Mesodermal cell (in vitro differentiated cells): Measurements from ENCODE around the gene MST1R. TPM values are rescaled to one million over a fixed set of nuclear protein-coding genes. Genes with fewer than 3 reads are reported as not detected.
A peak's percentile ranks its signal among the peaks of the same experiment; 100 is the strongest.
"Not testable (repeated sequence)": the region's sequence is repeated elsewhere in the genome, so short reads cannot be mapped to it uniquely, and the experiment has no call there.

Source experiments
- H3K27ac ChIP-seq: 2 replicates; pipeline ENCODE4 v1.7.0; 2013; ENCODE audit warnings: mild to moderate bottlenecking, low read depth, low read length, moderate library complexity; ENCODE audit not compliant: severe bottlenecking
- H3K36me3 ChIP-seq: 2 replicates; pipeline ENCODE4 v1.7.1; 2013; ENCODE audit warnings: mild to moderate bottlenecking, low read length, moderate library complexity; ENCODE audit not compliant: control insufficient read depth, insufficient read depth
- H3K4me1 ChIP-seq: one replicate; pipeline ENCODE4 v1.7.1; 2013; ENCODE audit warnings: mild to moderate bottlenecking, low read length; ENCODE audit not compliant: insufficient read depth, control insufficient read depth, poor library complexity, severe bottlenecking
- H3K4me3 ChIP-seq: 2 replicates; pipeline ENCODE4 v1.7.0; 2013; ENCODE audit warnings: low read length, control low read depth, mild to moderate bottlenecking; ENCODE audit not compliant: insufficient read depth, poor library complexity, severe bottlenecking; ENCODE audit errors: extremely low read depth
- H3K9me3 ChIP-seq: 2 replicates; pipeline ENCODE4 v1.7.1; 2013; ENCODE audit warnings: mild to moderate bottlenecking, low read length, moderate library complexity; ENCODE audit not compliant: control insufficient read depth
- whole genome bisulfite sequencing, 2 experiments: methylation state at CpG; one replicate each; pipeline ENCODE4 v1.1.5; 2013; ENCODE audit warnings: missing lambda C conversion rate in 2 of 2; ENCODE audit not compliant: insufficient coverage in 2 of 2; 5-methylcytosine and 5-hydroxymethylcytosine counted together
- polyA plus RNA-seq, 2 experiments: library from polyadenylated mRNA; stranded (reverse); fragments of 50-300 nt; gene quantifications; one replicate each; pipeline ENCODE4 v1.2.3, GENCODE V29; 2013

MST1R gene
- polyA plus RNA-seq (2013, experiment 1 of 2): 0.55 TPM
- polyA plus RNA-seq (2013, experiment 2 of 2): 0.96 TPM

- H3K4me1 ChIP-seq: peaks cover 6% of the 10 kb centered on the region
Observed at GRCh38 chr3:49903451-49904424, at the start of gene MST1R. TSS of gene MST1R (minus strand) at chr3:49903873. CDS start at chr3:49903609, 264 bp downstream.

GRCh38 chr3:49952924-49953323 lies 49.3 kb upstream of the MST1R start:
- 94 to 100% methylated on average over 4 to 6 of the region's 6 CpGs for WGBS, 2 experiments
- Histone ChIP-seq H3K36me3 (peaks cover 13% of the 10 kb centered on the region), H3K9me3 (no peaks in the 10 kb centered on the region), H3K4me1 (no peaks in the 10 kb centered on the region), H3K4me3 (no peak overlapping the region), H3K27ac (no peak overlapping the region)

More at GRCh38 chr3:49903451-49904424, at the start of gene MST1R:
- H3K27ac ChIP-seq: no peak within 1 kb of the TSS
- H3K4me3 ChIP-seq: no peak within 1 kb of the TSS
- WGBS, 2 experiments: 46 to 51% methylated on average over 44 to 52 of the region's 65 CpGs
- no peaks in the 10 kb centered on the region for H3K9me3 ChIP-seq
- H3K36me3 ChIP-seq: no peaks in the 10 kb centered on the region

DNA sequence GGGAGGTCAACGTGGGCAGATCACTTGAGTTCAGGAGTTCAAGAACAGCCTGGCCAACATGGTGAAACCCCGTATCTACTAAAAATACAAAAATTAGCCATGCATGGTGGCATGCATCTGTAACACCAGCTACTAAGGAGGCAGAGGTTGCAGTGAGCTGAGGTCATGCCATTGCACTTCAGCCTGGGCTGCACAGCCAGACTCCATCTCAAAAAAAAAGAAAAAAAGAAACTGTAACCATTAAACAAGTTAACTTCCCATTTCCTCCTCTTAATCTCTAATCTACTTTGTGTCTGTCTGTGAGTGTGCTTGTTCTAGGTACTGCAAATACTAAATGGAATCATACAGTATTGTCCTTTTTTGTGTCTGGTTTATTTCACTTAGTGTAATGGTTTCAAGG lies 39.0 kb upstream of the MST1R start:
- Histone ChIP-seq H3K9me3 (no peaks in the 10 kb centered on the region), H3K4me1 (no peaks in the 10 kb centered on the region), H3K27ac (no peak overlapping the region), H3K36me3 (peaks cover 28% of the 10 kb centered on the region), H3K4me3 (no peak overlapping the region)
- WGBS, 2 experiments: 100% methylated on average over 2 of the region's 2 CpGs

DNA sequence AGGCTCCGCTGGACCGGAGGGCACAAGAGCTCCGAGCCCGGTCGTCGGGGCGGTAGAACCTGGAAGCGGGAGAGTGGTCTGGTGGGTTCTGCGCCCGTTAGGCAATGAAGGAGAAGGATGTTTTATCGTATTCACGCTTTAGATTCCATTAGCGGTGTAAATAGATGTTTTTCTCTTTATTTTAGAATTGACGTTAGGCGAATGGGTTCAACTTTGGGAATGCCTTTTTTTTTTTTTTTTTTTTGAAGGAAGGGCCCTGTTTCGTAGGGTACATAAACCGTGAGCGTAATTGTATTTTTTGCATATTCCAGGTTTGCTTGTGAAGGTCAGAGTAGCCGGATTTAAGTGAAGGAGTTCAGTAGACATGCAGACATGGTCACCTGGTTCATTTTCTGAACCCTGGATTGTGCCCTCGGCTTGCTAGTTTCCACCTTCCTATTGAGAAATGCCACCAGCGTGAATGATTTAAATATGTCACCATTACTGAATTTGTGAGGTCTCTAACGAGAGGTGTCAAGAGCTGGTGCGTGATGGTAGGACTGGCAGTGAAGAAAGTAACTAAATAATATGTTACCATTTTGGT lies 37.1 kb upstream of the MST1R start:
- WGBS, 2 experiments: 5 to 14% methylated on average over 17 to 21 of the region's 23 CpGs
- Histone ChIP-seq H3K4me3 (peak overlapping the region; percentile 79), H3K9me3 (no peaks in the 10 kb centered on the region), H3K4me1 (no peaks in the 10 kb centered on the region), H3K36me3 (peaks cover 25% of the 10 kb centered on the region), H3K27ac (peak overlapping the region; percentile 93)

- Histone ChIP-seq H3K9me3 (no peaks in the 10 kb centered on the region), H3K4me1 (no peaks in the 10 kb centered on the region), H3K4me3 (peak within 1 kb of the TSS; percentile 79), H3K36me3 (peaks cover 19% of the 10 kb centered on the region), H3K27ac (peak within 1 kb of the TSS; percentile 93)
- 0 to 1% methylated on average over 64 to 73 of the region's 74 CpGs for WGBS, 2 experiments
Observed at GRCh38 chr3:49939858-49940666, 36.4 kb upstream of the MST1R start, which contains the start of gene RBM6. TSS of gene RBM6 (plus strand) at chr3:49940150. CDS start at chr3:49962642, 22,492 bp downstream.

- H3K9me3 ChIP-seq: no peaks in the 10 kb centered on the region
- no peak overlapping the region for H3K4me3 ChIP-seq
- H3K36me3 ChIP-seq: peaks cover 2% of the 10 kb centered on the region
- no peaks in the 10 kb centered on the region for H3K4me1 ChIP-seq
- 79 to 92% methylated on average over 3 of the region's 3 CpGs for WGBS, 2 experiments
- no peak overlapping the region for H3K27ac ChIP-seq
Observed at GRCh38 chr3:49937090-49937489, 33.4 kb upstream of the MST1R start.

DNA sequence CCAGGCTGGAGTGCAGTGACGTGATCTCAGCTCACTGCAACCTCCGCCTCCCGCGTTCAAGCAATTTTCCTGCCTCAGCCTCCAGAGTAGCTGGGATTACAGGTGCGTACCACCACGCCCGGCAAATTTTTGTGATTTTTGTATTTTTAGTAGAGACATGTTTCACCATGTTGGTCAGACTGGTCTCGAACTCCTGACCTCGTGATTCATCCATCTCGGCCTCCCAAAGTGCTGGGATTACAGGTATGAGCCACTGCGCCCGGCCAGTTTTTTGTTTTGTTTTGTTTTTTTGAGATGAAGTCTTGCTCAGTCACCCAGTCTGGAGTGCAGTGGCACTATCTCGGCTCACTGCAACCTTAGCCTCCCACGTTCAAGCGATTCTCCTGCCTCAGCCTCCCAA lies 28.6 kb upstream of the MST1R start:
- not testable (repeated sequence) for H3K4me3 ChIP-seq, H3K27ac ChIP-seq, H3K9me3 ChIP-seq, H3K36me3 ChIP-seq, H3K4me1 ChIP-seq
- whole genome bisulfite sequencing, 2 experiments: 93 to 96% methylated on average over 10 to 15 of the region's 15 CpGs

- no peak overlapping the region for H3K27ac ChIP-seq
- H3K36me3 ChIP-seq: peaks cover 5% of the 10 kb centered on the region
- H3K9me3 ChIP-seq: no peaks in the 10 kb centered on the region
- 60% methylated on average over 1 of the region's 1 CpG; no CpG with 5 or more reads in 1 of the 2 experiments for WGBS, 2 experiments
- peaks cover 10% of the 10 kb centered on the region for H3K4me1 ChIP-seq
- no peak overlapping the region for H3K4me3 ChIP-seq
Observed at GRCh38 chr3:49930922-49931321, 27.2 kb upstream of the MST1R start.

DNA sequence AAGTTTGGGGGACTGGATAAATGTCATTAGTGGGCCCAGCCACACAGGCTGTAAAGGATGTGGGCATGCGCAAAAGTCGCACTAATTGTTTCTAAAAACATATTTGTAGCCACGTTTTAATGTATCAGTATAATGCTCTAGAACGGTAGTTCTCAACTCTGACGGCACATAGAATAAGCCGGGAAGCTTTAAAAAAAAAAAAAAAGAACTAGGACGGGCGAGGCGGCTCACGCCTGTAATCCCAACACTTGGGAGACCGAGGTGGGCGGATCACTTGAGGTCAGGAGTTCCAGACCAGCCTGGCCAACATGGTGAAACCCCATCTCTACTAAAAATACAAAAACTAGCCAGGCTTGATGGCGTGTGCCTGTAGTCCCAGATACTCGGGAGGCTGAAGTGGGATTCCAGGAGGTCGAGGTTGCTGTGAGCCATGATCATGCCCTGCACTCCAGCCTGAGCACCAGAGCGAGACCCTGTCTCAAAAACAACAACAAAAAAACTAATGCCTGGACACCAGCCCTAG lies 26.6 kb upstream of the MST1R start:
- Histone ChIP-seq H3K27ac (no peak overlapping the region), H3K9me3 (no peaks in the 10 kb centered on the region), H3K4me1 (peaks cover 10% of the 10 kb centered on the region), H3K36me3 (peaks cover 5% of the 10 kb centered on the region), H3K4me3 (peak overlapping the region; percentile 74)
- 77 to 82% methylated on average over 11 to 12 of the region's 16 CpGs for WGBS, 2 experiments
